Measurements from ENCODE around the gene ZNF687. TPM values are rescaled to one million over a fixed set of nuclear protein-coding genes. Genes with fewer than 3 reads are reported as not detected.

ZNF687 gene
- polyA plus RNA-seq, 4 donors, result 21.6 to 30.0 (median 26.4) TPM

Other genes starting within 250 kb of the ZNF687 start
- 1 to 10 TPM; 1.3 to 5.2 (median 2.7) TPM for gene BNIPL, start 245.7 kb upstream of the ZNF687 start, polyA plus RNA-seq (ENCODE audit: insufficient read length in 4 of 4)
- gene C1orf56, start 234.5 kb upstream of the ZNF687 start, polyA plus RNA-seq (ENCODE audit: insufficient read length in 4 of 4), result 10 to 100 TPM in 2 of 4 donors, 1 to 10 TPM in 2; 9.0 to 14.8 (median 10.2) TPM
- gene CDC42SE1, start 222.7 kb upstream of the ZNF687 start, polyA plus RNA-seq (ENCODE audit: insufficient read length in 4 of 4), result 10 to 100 TPM; 60.1 to 86.6 (median 80.3) TPM
- 10 to 100 TPM; 24.0 to 26.1 (median 24.6) TPM for gene MLLT11, start 221.9 kb upstream of the ZNF687 start, polyA plus RNA-seq (ENCODE audit: insufficient read length in 4 of 4)
- 10 to 100 TPM in 3 of 4 donors, 1 to 10 TPM in 1; 9.6 to 14.9 (median 11.6) TPM for gene GABPB2, start 211.5 kb upstream of the ZNF687 start, polyA plus RNA-seq (ENCODE audit: insufficient read length in 4 of 4)
- gene SEMA6C, start 135.7 kb upstream of the ZNF687 start, polyA plus RNA-seq (ENCODE audit: insufficient read length in 4 of 4), result 10 to 100 TPM; 22.4 to 34.6 (median 28.6) TPM
- 1 to 10 TPM; 1.2 to 2.2 (median 1.3) TPM for gene TNFAIP8L2, start 125.7 kb upstream of the ZNF687 start, polyA plus RNA-seq (ENCODE audit: insufficient read length in 4 of 4)
- 10 to 100 TPM; 15.6 to 19.7 (median 16.8) TPM for gene LYSMD1, start 116.4 kb upstream of the ZNF687 start, polyA plus RNA-seq (ENCODE audit: insufficient read length in 4 of 4)
- gene SCNM1, start 116.2 kb upstream of the ZNF687 start, polyA plus RNA-seq (ENCODE audit: insufficient read length in 4 of 4), result 10 to 100 TPM; 35.1 to 42.5 (median 41.1) TPM
- 1 to 10 TPM in 3 of 4 donors, under 1 TPM in 1; 0.75 to 1.5 (median 1.2) TPM for gene TMOD4, start 106.3 kb upstream of the ZNF687 start, polyA plus RNA-seq (ENCODE audit: insufficient read length in 4 of 4)
- 10 to 100 TPM; 66.6 to 74.2 (median 71.6) TPM for gene VPS72, start 92.1 kb upstream of the ZNF687 start, polyA plus RNA-seq (ENCODE audit: insufficient read length in 4 of 4)
- 10 to 100 TPM; 51.5 to 76.7 (median 70.4) TPM for gene PIP5K1A, start 83.7 kb upstream of the ZNF687 start, polyA plus RNA-seq (ENCODE audit: insufficient read length in 4 of 4)
- gene PSMD4, start 27.6 kb upstream of the ZNF687 start, polyA plus RNA-seq (ENCODE audit: insufficient read length in 4 of 4), result 100 to 1,000 TPM; 162 to 171 (median 168) TPM
- 10 to 100 TPM; 59.0 to 77.4 (median 67.2) TPM for gene PI4KB, start 45.1 kb downstream of the ZNF687 start, polyA plus RNA-seq (ENCODE audit: insufficient read length in 4 of 4)
- 10 to 100 TPM; 43.5 to 49.2 (median 47.0) TPM for gene RFX5, start 65.0 kb downstream of the ZNF687 start, polyA plus RNA-seq (ENCODE audit: insufficient read length in 4 of 4)
- gene SELENBP1, start 90.4 kb downstream of the ZNF687 start, polyA plus RNA-seq (ENCODE audit: insufficient read length in 4 of 4), result 10 to 100 TPM; 52.1 to 60.5 (median 52.9) TPM
- gene PSMB4, start 117.3 kb downstream of the ZNF687 start, polyA plus RNA-seq (ENCODE audit: insufficient read length in 4 of 4), result 100 to 1,000 TPM; 238 to 292 (median 254) TPM
- 100 to 1,000 TPM in 2 of 4 donors, 10 to 100 TPM in 2; 75.0 to 170 (median 125) TPM for gene POGZ, start 177.2 kb downstream of the ZNF687 start, polyA plus RNA-seq (ENCODE audit: insufficient read length in 4 of 4)
- gene CGN, start 229.1 kb downstream of the ZNF687 start, polyA plus RNA-seq (ENCODE audit: insufficient read length in 4 of 4), result 10 to 100 TPM; 28.3 to 53.4 (median 44.4) TPM

All from left renal cortex interstitium (tissue), 4 donors.